Tibial nerve (tissue), 3 donors: Measurements from ENCODE around the gene HNRNPM.

Experiments
- POLR2A ChIP-seq, 2 donors: fragments of 450-650 bp; IDR thresholded peaks; one replicate each; pipeline ENCODE4 v1.6.1; 2017; ENCODE audit warnings: antibody characterized with exemption in 2 of 2, mild to moderate bottlenecking in 2 of 2, moderate library complexity in 2 of 2
- TF ChIP-seq, protein P1 (sequence below), 5 experiments: fragments of 200-600 bp in 3 of 5; fragments of 450-650 bp in 2 of 5; sonication (generic) in 3 of 5; IDR thresholded peaks; one replicate each; pipeline ENCODE4 v1.5.1; 2016 to 2019; ENCODE audit warnings: antibody characterized with exemption in 5 of 5, mild to moderate bottlenecking in 3 of 5, moderate library complexity in 2 of 5

DNA sequence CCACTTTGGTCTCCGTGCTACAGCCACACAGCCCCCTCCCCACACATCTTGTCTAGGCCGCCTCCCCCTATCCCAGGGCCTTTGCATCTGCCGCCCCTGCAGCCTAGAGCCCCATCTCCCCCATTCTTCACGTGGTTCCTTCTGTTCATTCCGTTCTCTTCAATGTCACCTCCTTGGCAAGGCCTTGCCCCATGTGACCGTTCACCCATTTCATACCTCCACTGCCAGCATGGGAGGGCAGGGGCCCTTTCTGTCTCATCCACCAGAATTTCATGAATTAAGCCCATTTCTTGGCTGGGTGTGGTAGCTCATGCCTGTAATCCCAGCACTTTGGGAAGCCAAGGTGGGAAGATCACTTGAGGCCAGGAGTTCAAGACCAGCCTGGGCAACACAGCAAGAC is 15.7 kb upstream of the HNRNPM start:
- no peak for TF ChIP-seq POLR2A (IDR thresholded peaks at IDR 0.05)
- TF ChIP-seq, protein P1, sequence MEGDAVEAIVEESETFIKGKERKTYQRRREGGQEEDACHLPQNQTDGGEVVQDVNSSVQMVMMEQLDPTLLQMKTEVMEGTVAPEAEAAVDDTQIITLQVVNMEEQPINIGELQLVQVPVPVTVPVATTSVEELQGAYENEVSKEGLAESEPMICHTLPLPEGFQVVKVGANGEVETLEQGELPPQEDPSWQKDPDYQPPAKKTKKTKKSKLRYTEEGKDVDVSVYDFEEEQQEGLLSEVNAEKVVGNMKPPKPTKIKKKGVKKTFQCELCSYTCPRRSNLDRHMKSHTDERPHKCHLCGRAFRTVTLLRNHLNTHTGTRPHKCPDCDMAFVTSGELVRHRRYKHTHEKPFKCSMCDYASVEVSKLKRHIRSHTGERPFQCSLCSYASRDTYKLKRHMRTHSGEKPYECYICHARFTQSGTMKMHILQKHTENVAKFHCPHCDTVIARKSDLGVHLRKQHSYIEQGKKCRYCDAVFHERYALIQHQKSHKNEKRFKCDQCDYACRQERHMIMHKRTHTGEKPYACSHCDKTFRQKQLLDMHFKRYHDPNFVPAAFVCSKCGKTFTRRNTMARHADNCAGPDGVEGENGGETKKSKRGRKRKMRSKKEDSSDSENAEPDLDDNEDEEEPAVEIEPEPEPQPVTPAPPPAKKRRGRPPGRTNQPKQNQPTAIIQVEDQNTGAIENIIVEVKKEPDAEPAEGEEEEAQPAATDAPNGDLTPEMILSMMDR (IDR thresholded peaks at IDR 0.05) = no peak
